Activated T-cell treated with anti-CD3 and anti-CD28 coated beads for 1 hour (primary cell): ENCODE results near the gene SLC2A1.

ENCODE experiments used
- DNase-seq: peaks from one replicate; pipeline ENCODE4 v3.0.0-alpha.2; 2020; ENCODE audit warnings: low read depth

The SLC2A1 gene

GRCh38 chr1:42960122-42960390 is 1.4 kb upstream of the SLC2A1 start:
- no peak for DNase-seq

GRCh38 chr1:42957880-42958487 is 684 bp downstream of the SLC2A1 start:
- DNase-seq: peak; percentile 50

- no peak for DNase-seq
Observed at GRCh38 chr1:42957229-42957879, 1.3 kb downstream of the SLC2A1 start.

GRCh38 chr1:42956739-42957138 is 1.9 kb downstream of the SLC2A1 start:
- no peak for DNase-seq

- no peak for DNase-seq
Observed at GRCh38 chr1:42955311-42956063, 3.2 kb downstream of the SLC2A1 start.

GRCh38 chr1:42953182-42954180 is 5.2 kb downstream of the SLC2A1 start:
- DNase-seq: no peak

- no peak for DNase-seq
Observed at GRCh38 chr1:42952303-42953001, 6.2 kb downstream of the SLC2A1 start.

- no peak for DNase-seq
Observed at GRCh38 chr1:42951588-42951987, 7.1 kb downstream of the SLC2A1 start.

GRCh38 chr1:42950116-42950481 is 8.6 kb downstream of the SLC2A1 start:
- DNase-seq: no peak

- DNase-seq: no peak
Observed at GRCh38 chr1:42949312-42950115, 9.2 kb downstream of the SLC2A1 start.

- DNase-seq: no peak
Observed at GRCh38 chr1:42947965-42948732, 10.5 kb downstream of the SLC2A1 start.

GRCh38 chr1:42947117-42947516 is 11.6 kb downstream of the SLC2A1 start:
- no peak for DNase-seq

- DNase-seq: no peak
Observed at GRCh38 chr1:42946120-42946898, 12.4 kb downstream of the SLC2A1 start.

GRCh38 chr1:42945164-42945563 is 13.5 kb downstream of the SLC2A1 start:
- no peak for DNase-seq

GRCh38 chr1:42944246-42944928 is 14.3 kb downstream of the SLC2A1 start:
- DNase-seq: no peak

GRCh38 chr1:42943728-42944127 is 14.9 kb downstream of the SLC2A1 start:
- no peak for DNase-seq

- DNase-seq: no peak
Observed at GRCh38 chr1:42943166-42943565, 15.5 kb downstream of the SLC2A1 start.

GRCh38 chr1:42942444-42942843 is 16.2 kb downstream of the SLC2A1 start:
- no peak for DNase-seq
